ENCODE results near the gene AMOTL2. TPM values are rescaled to one million over a fixed set of nuclear protein-coding genes. Genes with fewer than 3 reads are reported as not detected.

AMOTL2 gene
- total RNA-seq, 1 donor from 2014 or later: 79.2 TPM

- Mint-ChIP-seq H3K9me3 (no peaks in the 10 kb centered on the region), H3K4me1 (ENCODE audit: unreplicated experiment) (peaks cover 31% of the 10 kb centered on the region), H3K27me3 (no peaks in the 10 kb centered on the region), H3K4me3 (peak overlapping the region; percentile 96), H3K36me3 (peaks cover 6% of the 10 kb centered on the region), H3K27ac (peak overlapping the region; percentile 96)
- no peak for DNase-seq (ENCODE audit: extremely low spot score, unreplicated experiment)
- no peak for TF ChIP-seq CTCF (conservative IDR thresholded peaks at IDR 0.05)
Observed at GRCh38 chr3:134375582-134376384, 1.5 kb upstream of the AMOTL2 start.

GRCh38 chr3:134374791-134375581, 739 bp upstream of the AMOTL2 start:
- Mint-ChIP-seq H3K36me3 (peaks cover 10% of the 10 kb centered on the region), H3K27ac (peak overlapping the region; percentile 96), H3K27me3 (no peaks in the 10 kb centered on the region), H3K4me3 (peak overlapping the region; percentile 96), H3K4me1 (ENCODE audit: unreplicated experiment) (peaks cover 31% of the 10 kb centered on the region), H3K9me3 (no peaks in the 10 kb centered on the region)
- TF ChIP-seq CTCF (conservative IDR thresholded peaks at IDR 0.05): peak; percentile 24
- DNase-seq (ENCODE audit: extremely low spot score, unreplicated experiment): no peak

GRCh38 chr3:134373271-134374104, 759 bp downstream of the AMOTL2 start:
- Mint-ChIP-seq H3K36me3 (peaks cover 18% of the 10 kb centered on the region), H3K4me1 (ENCODE audit: unreplicated experiment) (peaks cover 43% of the 10 kb centered on the region), H3K27me3 (no peaks in the 10 kb centered on the region), H3K4me3 (peak overlapping the region; percentile 96), H3K9me3 (no peaks in the 10 kb centered on the region), H3K27ac (peak overlapping the region; percentile 96)
- no peak for TF ChIP-seq CTCF (conservative IDR thresholded peaks at IDR 0.05)
- peak; percentile 88 for DNase-seq (ENCODE audit: extremely low spot score, unreplicated experiment)

GRCh38 chr3:134372396-134373270, 1.6 kb downstream of the AMOTL2 start:
- Mint-ChIP-seq H3K27ac (peak overlapping the region; percentile 96), H3K9me3 (no peaks in the 10 kb centered on the region), H3K36me3 (peaks cover 20% of the 10 kb centered on the region), H3K4me3 (peak overlapping the region; percentile 96), H3K4me1 (ENCODE audit: unreplicated experiment) (peaks cover 38% of the 10 kb centered on the region), H3K27me3 (no peaks in the 10 kb centered on the region)
- DNase-seq (ENCODE audit: extremely low spot score, unreplicated experiment): no peak
- TF ChIP-seq CTCF (conservative IDR thresholded peaks at IDR 0.05): no peak

Measured in type B pancreatic cell (in vitro differentiated cells).